Astrocyte (in vitro differentiated cells and primary cell): ENCODE results near the gene DOCK2. TPM values are rescaled to one million over a fixed set of nuclear protein-coding genes. Genes with fewer than 3 reads are reported as not detected.

ENCODE experiments used
- DNase-seq: peaks from one replicate; pipeline ENCODE4 v3.0.0-alpha.2; 2010; ENCODE audit warnings: low read depth
- FAIRE-seq: peaks from 2 replicates; lab custom pipeline; 2011; peaks lifted over from hg19 to GRCh38; lab: Jason Lieb, UNC
- H2AFZ ChIP-seq: 2 replicates; pipeline ENCODE4 v1.6.0; 2012; ENCODE audit warnings: low read depth, low read length, inconsistent platforms
- H3K27ac ChIP-seq: 2 replicates; pipeline ENCODE4 v1.5.1; 2011; ENCODE audit warnings: low read depth, low read length, inconsistent platforms
- H3K27me3 ChIP-seq: 2 replicates; pipeline ENCODE4 v1.6.0; 2011; ENCODE audit warnings: low read length, inconsistent platforms; ENCODE audit not compliant: insufficient read depth
- H3K36me3 ChIP-seq: 2 replicates; pipeline ENCODE4 v1.5.1; 2011; ENCODE audit warnings: low read length, inconsistent platforms; ENCODE audit not compliant: insufficient read depth
- H3K4me1 ChIP-seq: 2 replicates; pipeline ENCODE4 v1.5.1; 2011; ENCODE audit warnings: low read length, inconsistent platforms; ENCODE audit not compliant: insufficient read depth
- H3K4me2 ChIP-seq: 2 replicates; pipeline ENCODE4 v1.6.0; 2012; ENCODE audit warnings: low read length, inconsistent platforms
- H3K4me3 ChIP-seq: 2 replicates; pipeline ENCODE4 v1.5.1; 2011; ENCODE audit warnings: low read depth, mild to moderate bottlenecking, low read length, inconsistent platforms; ENCODE audit not compliant: insufficient read depth
- H3K79me2 ChIP-seq: 2 replicates; pipeline ENCODE4 v1.6.0; 2012; ENCODE audit warnings: mild to moderate bottlenecking, low read length, inconsistent platforms; ENCODE audit not compliant: insufficient read depth
- H3K9ac ChIP-seq: 2 replicates; pipeline ENCODE4 v1.6.0; 2012; ENCODE audit warnings: mild to moderate bottlenecking, low read length, inconsistent platforms
- H3K9me3 ChIP-seq: 2 replicates; pipeline ENCODE4 v1.5.1; 2012; ENCODE audit warnings: low read depth, mild to moderate bottlenecking, low read length, inconsistent platforms; ENCODE audit not compliant: insufficient read depth
- H4K20me1 ChIP-seq: 2 replicates; pipeline ENCODE4 v1.6.0; 2012; ENCODE audit warnings: low read length, inconsistent platforms; ENCODE audit not compliant: insufficient read depth
- H3K27ac Mint-ChIP-seq: one replicate; pipeline ENCODE4 v1.8.0; 2021; ENCODE audit warnings: mild to moderate bottlenecking, mixed read lengths; ENCODE audit not compliant: unreplicated experiment
- H3K27me3 Mint-ChIP-seq: one replicate; pipeline ENCODE4 v1.8.0; 2021; ENCODE audit warnings: low read depth, mixed read lengths; ENCODE audit not compliant: unreplicated experiment
- H3K36me3 Mint-ChIP-seq: one replicate; pipeline ENCODE4 v1.8.0; 2021; ENCODE audit warnings: low read depth, mixed read lengths; ENCODE audit not compliant: unreplicated experiment
- H3K4me1 Mint-ChIP-seq: one replicate; pipeline ENCODE4 v1.8.0; 2021; ENCODE audit warnings: low read depth, mixed read lengths; ENCODE audit not compliant: unreplicated experiment
- H3K4me3 Mint-ChIP-seq: one replicate; pipeline ENCODE4 v1.8.0; 2021; ENCODE audit warnings: mild to moderate bottlenecking, moderate library complexity, mixed read lengths; ENCODE audit not compliant: unreplicated experiment
- H3K9me3 Mint-ChIP-seq: one replicate; pipeline ENCODE4 v1.8.0; 2021; ENCODE audit warnings: mild to moderate bottlenecking, mixed read lengths; ENCODE audit not compliant: unreplicated experiment
- CTCF ChIP-seq: IDR thresholded peaks from 2 replicates; pipeline ENCODE4 v1.5.1; 2011; ENCODE audit warnings: low read depth, mild to moderate bottlenecking, inconsistent platforms, low read length, moderate library complexity; ENCODE audit not compliant: insufficient read depth
- EZH2 ChIP-seq: IDR thresholded peaks from 2 replicates; pipeline ENCODE4 v1.6.1; 2012; ENCODE audit warnings: mild to moderate bottlenecking, low read length, inconsistent platforms; ENCODE audit not compliant: insufficient read depth
- total RNA-seq: library from RNA; stranded (reverse); gene quantifications from 2 replicates; pipeline ENCODE4 v1.2.1, GENCODE V29; 2021

The DOCK2 gene
- total RNA-seq, 1 donor from 2014 or later, result 0.66 TPM

- Histone ChIP-seq H3K9me3 (no peaks in the 10 kb centered on the region), H3K27me3 (no peaks in the 10 kb centered on the region), H3K27ac (no peak overlapping the region), H2AFZ (no peak overlapping the region), H3K36me3 (no peaks in the 10 kb centered on the region), H3K4me1 (peaks cover 28% of the 10 kb centered on the region), H3K9ac (no peak overlapping the region), H4K20me1 (no peaks in the 10 kb centered on the region), H3K4me3 (no peak overlapping the region), H3K79me2 (no peaks in the 10 kb centered on the region), H3K4me2 (no peak overlapping the region)
- Mint-ChIP-seq H3K4me3 (no peak overlapping the region), H3K27me3 (peaks cover 8% of the 10 kb centered on the region), H3K36me3 (no peaks in the 10 kb centered on the region), H3K4me1 (peaks cover 28% of the 10 kb centered on the region), H3K9me3 (no peaks in the 10 kb centered on the region), H3K27ac (no peak overlapping the region)
- FAIRE-seq (no peak), DNase-seq (no peak)
- TF ChIP-seq CTCF, result no peak
- no peak for TF ChIP-seq EZH2
Observed at GRCh38 chr5:169647566-169647965, 10.5 kb downstream of the DOCK2 start.

GRCh38 chr5:169648725-169649310 is 11.7 kb downstream of the DOCK2 start:
- Histone ChIP-seq H3K4me3 (no peak overlapping the region), H3K36me3 (no peaks in the 10 kb centered on the region), H2AFZ (peak overlapping the region; percentile 28), H3K4me1 (peaks cover 28% of the 10 kb centered on the region), H4K20me1 (no peaks in the 10 kb centered on the region), H3K9ac (peak overlapping the region; percentile 17), H3K27me3 (no peaks in the 10 kb centered on the region), H3K9me3 (no peaks in the 10 kb centered on the region), H3K27ac (no peak overlapping the region), H3K79me2 (no peaks in the 10 kb centered on the region), H3K4me2 (peak overlapping the region; percentile 45)
- Mint-ChIP-seq H3K36me3 (no peaks in the 10 kb centered on the region), H3K9me3 (no peaks in the 10 kb centered on the region), H3K27ac (no peak overlapping the region), H3K4me1 (peaks cover 28% of the 10 kb centered on the region), H3K4me3 (no peak overlapping the region), H3K27me3 (peaks cover 11% of the 10 kb centered on the region)
- DNase-seq (peak; percentile 92), FAIRE-seq (no peak)
- TF ChIP-seq EZH2 (no peak), CTCF (no peak)

- Mint-ChIP-seq H3K9me3 (no peaks in the 10 kb centered on the region), H3K27ac (no peak overlapping the region), H3K4me1 (peaks cover 30% of the 10 kb centered on the region), H3K4me3 (no peak overlapping the region), H3K36me3 (no peaks in the 10 kb centered on the region), H3K27me3 (peaks cover 11% of the 10 kb centered on the region)
- Histone ChIP-seq H3K4me3 (no peak overlapping the region), H3K4me2 (no peak overlapping the region), H3K27ac (no peak overlapping the region), H3K79me2 (no peaks in the 10 kb centered on the region), H3K4me1 (peaks cover 28% of the 10 kb centered on the region), H3K9me3 (no peaks in the 10 kb centered on the region), H4K20me1 (no peaks in the 10 kb centered on the region), H3K9ac (no peak overlapping the region), H3K27me3 (no peaks in the 10 kb centered on the region), H3K36me3 (no peaks in the 10 kb centered on the region), H2AFZ (no peak overlapping the region)
- peak; percentile 45 for DNase-seq
- TF ChIP-seq CTCF, result no peak
- TF ChIP-seq EZH2, result no peak
- FAIRE-seq, result no peak
Observed at GRCh38 chr5:169649486-169649885, 12.4 kb downstream of the DOCK2 start.
